Natural killer cell (primary cell): ENCODE measurements around the gene CLTB. TPM values are rescaled to one million over a fixed set of nuclear protein-coding genes. Genes with fewer than 3 reads are reported as not detected.

Experiments
- ATAC-seq, 3 donors: fragments of 150-1000 bp in 2 of 3; fragments of 200-7000 bp in 1 of 3; cut with Tn5 transposase; 1 replicate in 1 of 3; 2 replicates in 2 of 3; pipeline ENCODE4 v1.10.0; 2021; ENCODE audit warnings: mild to moderate bottlenecking in 2 of 3, moderate library complexity in 2 of 3
- DNase-seq, 2 donors: peaks; one replicate each; pipeline versions ENCODE4 v3.0.0 to v3.0.0-alpha.2; 2013 to 2021; ENCODE audit warnings: mixed read lengths in 1 of 2
- H3K27ac ChIP-seq: one replicate; pipeline ENCODE4 v1.5.1; 2013; ENCODE audit warnings: mild to moderate bottlenecking, low read length
- H3K27me3 ChIP-seq: one replicate; pipeline ENCODE4 v1.6.1; 2013; ENCODE audit warnings: low read length; ENCODE audit not compliant: control insufficient read depth, insufficient read depth
- H3K36me3 ChIP-seq: one replicate; pipeline ENCODE4 v1.6.1; 2013; ENCODE audit warnings: low read length; ENCODE audit not compliant: control insufficient read depth, insufficient read depth
- H3K4me1 ChIP-seq: one replicate; pipeline ENCODE4 v1.6.1; 2013; ENCODE audit warnings: low read length; ENCODE audit not compliant: control insufficient read depth, insufficient read depth
- H3K4me3 ChIP-seq: one replicate; pipeline ENCODE4 v1.5.1; 2013; ENCODE audit warnings: low read length
- H3K9me3 ChIP-seq: one replicate; pipeline ENCODE4 v1.6.1; 2013; ENCODE audit warnings: low read length; ENCODE audit not compliant: control insufficient read depth, insufficient read depth
- H3K27ac Mint-ChIP-seq, 2 donors: one replicate each; pipeline ENCODE4 v1.8.0; 2022; ENCODE audit warnings: mild to moderate bottlenecking in 2 of 2, mixed read lengths in 2 of 2, moderate library complexity in 1 of 2
- H3K27me3 Mint-ChIP-seq, 2 donors: one replicate each; pipeline ENCODE4 v1.8.0; 2022; ENCODE audit warnings: low read depth in 2 of 2, mixed read lengths in 2 of 2
- H3K36me3 Mint-ChIP-seq: one replicate; pipeline ENCODE4 v1.8.0; 2022; ENCODE audit warnings: mixed read lengths
- H3K4me1 Mint-ChIP-seq, 2 donors: one replicate each; pipeline ENCODE4 v1.8.0; 2022; ENCODE audit warnings: mixed read lengths in 2 of 2
- H3K4me3 Mint-ChIP-seq: one replicate; pipeline ENCODE4 v1.8.0; 2022; ENCODE audit warnings: mild to moderate bottlenecking, moderate library complexity, mixed read lengths
- H3K9me3 Mint-ChIP-seq, 2 donors: one replicate each; pipeline ENCODE4 v1.8.0; 2022; ENCODE audit warnings: mixed read lengths in 2 of 2
- CTCF ChIP-seq: fragments of 200-600 bp; IDR thresholded peaks from one replicate; pipeline ENCODE4 v1.8.0; 2022; ENCODE audit warnings: antibody characterized with exemption
- WGBS: methylation state at CpG from one replicate; pipeline ENCODE4 v1.1.7; 2013; ENCODE audit warnings: missing lambda C conversion rate; ENCODE audit not compliant: insufficient coverage; 5-methylcytosine and 5-hydroxymethylcytosine counted together
- intact Hi-C: fragments of 100-400 bp; cut with micrococcal nuclease; formaldehyde crosslinking; loops from one replicate; pipeline ENCODE4 v1.14.2; 2022
- total RNA-seq, 4 donors: library from RNA; stranded (reverse); fragments of 120-200 nt in 1 of 4; gene quantifications; one replicate each; pipeline versions ENCODE4 v1.2.3 to v1.2.4, GENCODE V29; 2013 to 2022

CLTB gene
- total RNA-seq, 3 donors from 2014 or later (not counting 1 experiment from before 2014, with no cell fraction given) = 60.6 to 77.2 (median 70.4) TPM

GRCh38 chr5:176388444-176389134 lies 27.8 kb downstream of the CLTB start, which contains the start of the genes HIGD2A and NOP16:
Gene HIGD2A, plus strand, starts transcription at chr5:176388751. Its CDS starts 69 bp downstream, at chr5:176388820.
Gene NOP16, minus strand, starts transcription at chr5:176388598. Its CDS starts 59 bp downstream, at chr5:176388539.
- Histone ChIP-seq H3K27me3 (no peaks in the 10 kb centered on the region), H3K36me3 (peaks cover 41% of the 10 kb centered on the region), H3K4me3 (peak within 1 kb of the TSS; percentile 93), H3K27ac (peak within 1 kb of the TSS; percentile 97), H3K9me3 (no peaks in the 10 kb centered on the region), H3K4me1 (peaks cover 20% of the 10 kb centered on the region)
- H3K4me1 Mint-ChIP-seq = peaks cover 34 to 36% of the 10 kb centered on the region in 2 donors
- under 1% methylated on average over 47 of the region's 47 CpGs for WGBS
- H3K27me3 Mint-ChIP-seq = no peaks in the 10 kb centered on the region
- peak within 1 kb of the TSS; percentile 99 for H3K4me3 Mint-ChIP-seq
- peak; percentile 87 to 97 (median 89) for ATAC-seq
- peak; percentile 95 to 99 for DNase-seq
- TF ChIP-seq CTCF = no peak
- H3K36me3 Mint-ChIP-seq = no peaks in the 10 kb centered on the region
- intact Hi-C loops = loop anchor here (1.0 to 2.0 kb wide), 3 partner anchors 28 to 148 kb away; partner anchors contain the start of genes CLTB, FAF2 and RNF44
- H3K9me3 Mint-ChIP-seq = no peaks in the 10 kb centered on the region
- peak within 1 kb of the TSS; percentile 90 to 100 for H3K27ac Mint-ChIP-seq

GRCh38 chr5:176388003-176388443 lies 28.3 kb downstream of the CLTB start:
- Histone ChIP-seq H3K4me1 (peaks cover 20% of the 10 kb centered on the region), H3K36me3 (peaks cover 43% of the 10 kb centered on the region), H3K27ac (peak overlapping the region; percentile 97), H3K4me3 (peak overlapping the region; percentile 93), H3K9me3 (no peaks in the 10 kb centered on the region), H3K27me3 (no peaks in the 10 kb centered on the region)
- H3K4me1 Mint-ChIP-seq = peaks cover 34 to 36% of the 10 kb centered on the region in 2 donors
- no peaks in the 10 kb centered on the region for H3K27me3 Mint-ChIP-seq
- H3K4me3 Mint-ChIP-seq = peak overlapping the region; percentile 99
- no peaks in the 10 kb centered on the region for H3K9me3 Mint-ChIP-seq
- under 1% methylated on average over 29 of the region's 29 CpGs for WGBS
- ATAC-seq (no peak), DNase-seq (no peak)
- no peaks in the 10 kb centered on the region for H3K36me3 Mint-ChIP-seq
- H3K27ac Mint-ChIP-seq = peak overlapping the region; percentile 90 to 100
- no peak for TF ChIP-seq CTCF
- intact Hi-C loops = loop anchor here (1.0 to 2.0 kb wide), 3 partner anchors 29 to 149 kb away; partner anchors contain the start of genes CLTB, FAF2 and RNF44

- Mint-ChIP-seq H3K4me1 (peaks cover 34 to 36% of the 10 kb centered on the region in 2 donors), H3K4me3 (peak overlapping the region; percentile 99), H3K9me3 (no peaks in the 10 kb centered on the region), H3K27me3 (no peaks in the 10 kb centered on the region), H3K27ac (peak overlapping the region; percentile 90 to 100), H3K36me3 (no peaks in the 10 kb centered on the region)
- Histone ChIP-seq H3K9me3 (no peaks in the 10 kb centered on the region), H3K27me3 (no peaks in the 10 kb centered on the region), H3K27ac (no peak overlapping the region), H3K4me1 (peaks cover 20% of the 10 kb centered on the region), H3K36me3 (peaks cover 43% of the 10 kb centered on the region), H3K4me3 (peak overlapping the region; percentile 93)
- WGBS = 39% methylated on average over 7 of the region's 8 CpGs
- intact Hi-C loops = no loop called here
- TF ChIP-seq CTCF = no peak
- no peak for ATAC-seq
- no peak for DNase-seq
Measured at GRCh38 chr5:176387384-176387925, 28.9 kb downstream of the CLTB start.
